HG03439 (cell line): ENCODE results near the gene ST7.

ENCODE experiments used
- ATAC-seq: cut with Tn5 transposase; IDR thresholded peaks from one replicate; pipeline ENCODE4 v1.9.1; 2021; ENCODE audit warnings: mild to moderate bottlenecking, moderate library complexity; ENCODE audit not compliant: unreplicated experiment

The ST7 gene

DNA sequence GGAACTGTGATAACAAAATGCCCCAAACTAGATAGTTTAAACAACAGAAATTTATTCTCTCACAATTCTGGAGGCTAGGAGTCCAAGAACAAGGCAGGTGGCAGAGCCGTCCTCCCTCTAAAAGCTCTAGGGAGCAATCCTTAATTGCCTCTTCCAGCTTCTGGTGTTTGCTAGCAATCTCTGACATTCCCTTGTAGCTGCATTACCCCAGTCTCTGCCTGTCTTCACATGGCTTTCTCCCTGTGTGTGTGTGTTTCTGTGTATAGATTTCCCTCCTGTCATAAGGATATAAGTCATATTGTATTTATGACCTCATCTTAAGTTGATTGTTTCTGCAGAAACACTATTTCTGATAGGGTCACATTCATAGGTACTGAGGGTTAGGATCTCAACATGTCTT is 192.0 kb downstream of the ST7 start:
- no peak for ATAC-seq

DNA sequence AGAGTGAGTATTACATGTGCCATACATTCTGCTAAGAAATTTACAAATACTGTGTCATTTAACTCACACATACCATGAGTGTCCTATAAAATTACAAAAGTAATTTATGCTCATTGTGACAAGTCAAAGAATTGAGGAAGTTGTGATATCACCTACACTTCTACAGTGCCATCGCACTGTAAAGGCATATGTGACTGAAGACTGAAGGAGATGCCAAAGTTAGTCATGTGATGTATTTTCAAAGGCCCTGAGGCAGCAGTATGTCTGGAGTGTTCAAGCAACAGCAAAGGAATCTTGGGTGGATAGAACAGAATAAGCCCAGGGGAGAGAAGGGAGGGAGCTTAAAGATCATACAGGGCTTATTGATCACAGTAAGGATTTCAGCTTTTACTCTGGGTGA is 192.8 kb downstream of the ST7 start:
- ATAC-seq: no peak

DNA sequence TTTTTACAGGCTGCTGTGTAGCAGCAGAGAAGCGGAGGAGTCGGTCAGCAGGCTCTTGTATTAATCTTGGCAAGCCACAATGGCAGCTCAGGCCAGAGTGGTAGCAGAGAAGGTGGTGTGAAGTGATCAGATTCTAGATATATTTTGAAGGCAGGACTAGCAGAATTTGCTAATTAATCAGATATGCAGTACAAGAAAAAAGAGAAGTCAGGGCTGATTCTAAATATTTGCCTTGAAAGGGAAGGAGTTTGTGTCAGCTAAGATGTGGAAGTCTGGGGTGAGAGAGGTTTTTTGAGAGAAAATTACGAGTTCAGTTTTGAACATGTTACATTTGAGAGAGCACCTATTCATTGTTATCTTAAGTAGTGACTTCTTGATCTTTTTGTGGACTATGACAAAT is 193.2 kb downstream of the ST7 start:
- no peak for ATAC-seq

DNA sequence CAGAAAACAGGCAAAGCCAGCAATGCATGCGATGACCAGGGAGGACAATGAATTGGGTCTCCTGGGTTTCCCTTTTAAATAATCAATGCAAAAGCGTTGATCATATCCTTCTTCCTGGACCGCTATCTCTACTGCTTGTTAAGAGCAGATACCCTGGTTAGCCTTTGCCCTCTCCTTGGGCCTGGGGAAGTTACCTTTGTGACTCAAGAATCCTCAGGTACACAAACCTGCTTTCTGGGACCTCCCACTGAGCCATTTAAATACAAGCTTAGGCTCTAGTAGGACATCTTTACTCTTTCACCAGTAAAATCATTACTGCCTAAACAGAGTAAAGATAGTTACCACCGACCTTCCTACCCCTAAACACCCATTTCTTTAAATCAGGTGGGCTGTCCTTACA is 195.7 kb downstream of the ST7 start:
- ATAC-seq: no peak

DNA sequence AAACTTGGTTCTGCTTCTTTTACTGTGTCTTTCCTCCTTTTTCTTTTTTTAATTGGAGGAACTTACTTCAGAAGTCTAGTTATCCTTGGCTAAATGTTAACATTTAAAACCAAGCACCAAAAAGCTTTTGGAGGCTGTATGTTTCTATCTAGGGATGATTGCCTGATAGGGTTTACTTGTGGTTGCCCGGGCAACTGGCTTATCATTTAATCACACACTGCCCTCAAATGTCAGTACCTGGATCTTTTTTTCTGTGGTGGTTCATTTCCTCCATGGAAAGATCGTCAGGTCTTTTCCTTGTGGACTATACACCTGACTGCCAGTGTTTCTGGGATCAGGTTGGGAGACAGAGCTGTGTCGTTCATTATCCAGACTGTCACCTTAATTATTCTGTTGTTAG is 196.4 kb downstream of the ST7 start:
- ATAC-seq: no peak

DNA sequence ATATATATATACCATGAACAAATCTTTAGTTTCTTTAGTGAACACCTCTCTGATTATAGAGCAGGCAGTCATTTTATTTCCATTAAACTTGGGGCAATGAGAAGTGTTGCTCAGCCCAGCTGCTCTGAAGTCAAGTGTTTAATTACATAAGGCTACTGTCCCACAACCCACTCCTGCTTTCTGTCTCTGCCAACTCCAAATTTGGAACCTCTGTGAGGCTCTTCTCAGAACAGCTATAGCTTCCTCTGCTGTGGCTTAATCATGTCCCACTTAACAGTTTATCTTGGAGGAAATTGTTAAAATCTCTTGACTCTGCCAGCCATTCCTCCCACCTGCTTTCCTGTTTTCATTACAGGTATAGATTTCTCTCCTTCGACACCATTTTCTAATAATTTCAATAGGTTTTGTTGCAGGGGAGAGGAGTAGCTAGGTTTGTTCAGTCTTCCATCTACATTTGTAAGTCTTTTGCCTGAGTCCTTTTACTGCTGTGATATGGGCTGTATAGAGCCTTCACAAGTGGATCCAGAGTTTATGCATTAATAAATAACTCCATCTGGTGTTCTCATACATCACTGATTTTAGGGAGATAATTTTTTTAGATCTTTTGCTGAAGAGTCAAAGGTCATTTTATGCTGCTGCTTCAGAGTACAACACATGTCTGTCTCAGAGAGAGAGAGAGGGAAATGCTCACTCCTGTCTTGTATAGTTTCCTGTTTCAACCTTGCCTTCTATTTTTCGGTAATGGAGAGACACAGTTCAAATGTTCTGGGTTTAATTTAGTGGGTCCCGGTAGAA is 199.1 kb downstream of the ST7 start:
- no peak for ATAC-seq

DNA sequence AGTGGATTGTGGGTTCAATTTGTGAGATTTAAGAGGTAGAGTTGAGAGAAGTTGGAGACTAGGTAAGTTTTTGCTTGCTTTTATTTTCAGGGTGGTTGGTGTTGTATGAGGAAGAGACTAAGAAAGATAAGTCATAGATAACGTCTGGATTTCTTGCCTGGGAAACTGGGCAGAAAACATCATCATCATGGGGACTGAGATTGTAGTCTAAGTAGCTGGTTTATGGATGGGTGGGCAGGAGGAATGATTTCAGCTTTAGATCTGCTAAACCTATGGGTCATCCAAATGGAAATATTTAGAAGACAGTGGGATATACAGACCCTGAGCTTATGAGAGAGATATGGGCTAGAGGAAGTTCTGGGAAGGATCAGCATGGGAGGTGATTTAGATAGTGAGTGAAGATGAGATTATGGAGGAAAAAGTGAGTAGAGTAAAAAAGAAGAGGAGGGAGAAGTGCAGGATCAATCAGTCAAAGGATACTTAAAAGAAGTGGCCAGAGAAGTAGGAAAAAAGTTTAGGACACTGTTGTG is 199.8 kb downstream of the ST7 start:
- ATAC-seq: no peak

DNA sequence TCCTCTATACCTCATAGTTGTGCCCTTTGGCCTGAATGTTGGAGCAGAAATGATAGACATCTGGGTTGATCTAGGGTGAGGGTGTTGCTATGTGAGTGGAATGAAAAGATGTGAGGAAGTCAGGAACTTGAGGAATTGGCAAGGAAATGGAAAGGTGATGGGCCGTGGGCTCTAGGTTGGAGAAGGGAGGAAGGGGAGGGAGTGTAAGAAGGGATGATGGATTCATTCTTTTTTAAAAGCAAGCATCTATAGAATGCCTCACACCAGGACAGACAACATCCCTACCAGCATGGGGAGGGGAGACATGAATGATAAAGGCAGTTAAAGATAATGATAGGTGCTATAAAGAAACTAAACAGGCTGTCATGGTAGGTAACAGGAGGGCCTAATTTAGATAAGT is 201.4 kb downstream of the ST7 start:
- no peak for ATAC-seq

DNA sequence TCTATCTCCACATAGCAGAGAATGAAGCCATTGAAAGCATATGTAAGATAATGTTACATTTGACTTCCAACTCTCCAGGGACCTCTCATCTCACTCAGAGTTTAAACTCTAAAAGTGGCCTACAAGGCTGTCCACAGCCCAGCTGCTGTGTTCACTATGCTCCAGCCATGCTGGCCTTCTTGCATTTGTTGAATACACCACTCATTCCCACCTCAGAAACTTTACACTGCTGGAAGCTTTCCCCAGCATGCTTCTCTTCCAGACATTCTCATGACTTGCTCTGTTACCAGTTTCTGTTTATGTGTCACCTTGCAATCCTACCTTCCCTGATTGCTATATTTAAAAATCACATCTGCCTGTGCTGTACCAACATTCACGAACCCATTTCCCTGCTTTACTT is 202.4 kb downstream of the ST7 start:
- no peak for ATAC-seq

DNA sequence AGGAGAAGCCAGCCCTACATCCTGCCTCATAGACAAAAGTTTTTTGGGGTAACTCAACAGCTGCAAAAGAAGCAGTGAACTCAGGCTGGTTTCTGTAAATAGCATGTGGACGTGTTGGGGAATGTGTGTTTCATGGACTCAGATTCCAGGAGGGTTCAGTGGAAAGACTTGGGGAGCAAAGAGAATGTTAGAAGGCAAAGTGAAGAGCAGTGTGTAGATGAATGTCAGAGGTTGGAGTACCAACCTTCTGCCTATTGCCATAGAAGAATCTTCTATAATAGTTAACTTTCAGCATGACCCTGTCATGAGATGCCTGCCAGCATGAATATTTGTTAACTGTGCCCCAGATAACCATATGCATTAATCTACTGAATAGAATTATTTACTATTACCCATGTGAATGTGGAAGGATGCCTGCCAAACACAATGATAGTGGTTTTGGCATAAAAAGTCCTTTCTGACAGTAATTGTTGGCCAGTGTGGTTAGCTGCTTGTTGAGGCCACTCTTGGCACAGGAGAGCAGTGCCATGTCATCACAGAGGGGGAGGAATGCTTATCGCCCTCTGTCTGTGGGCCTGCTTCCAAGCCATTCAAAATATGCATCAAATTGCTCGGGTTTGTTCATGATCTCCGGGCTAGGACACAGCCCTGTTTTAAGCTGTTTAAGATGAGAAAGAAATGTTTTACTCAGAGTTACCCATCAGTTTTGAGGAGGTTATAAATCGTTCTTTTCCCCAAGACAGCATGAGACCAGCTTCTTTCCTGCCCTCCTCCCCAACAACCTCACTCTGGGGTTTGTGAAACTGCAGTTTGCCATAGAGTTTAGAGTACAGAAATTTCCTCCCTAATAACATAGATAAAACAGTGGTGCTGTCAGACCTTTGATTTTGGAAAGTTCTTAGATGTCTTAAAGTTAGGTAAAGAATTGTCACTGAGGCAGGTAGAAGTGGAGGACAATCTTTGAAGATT is 204.2 kb downstream of the ST7 start:
- no peak for ATAC-seq

DNA sequence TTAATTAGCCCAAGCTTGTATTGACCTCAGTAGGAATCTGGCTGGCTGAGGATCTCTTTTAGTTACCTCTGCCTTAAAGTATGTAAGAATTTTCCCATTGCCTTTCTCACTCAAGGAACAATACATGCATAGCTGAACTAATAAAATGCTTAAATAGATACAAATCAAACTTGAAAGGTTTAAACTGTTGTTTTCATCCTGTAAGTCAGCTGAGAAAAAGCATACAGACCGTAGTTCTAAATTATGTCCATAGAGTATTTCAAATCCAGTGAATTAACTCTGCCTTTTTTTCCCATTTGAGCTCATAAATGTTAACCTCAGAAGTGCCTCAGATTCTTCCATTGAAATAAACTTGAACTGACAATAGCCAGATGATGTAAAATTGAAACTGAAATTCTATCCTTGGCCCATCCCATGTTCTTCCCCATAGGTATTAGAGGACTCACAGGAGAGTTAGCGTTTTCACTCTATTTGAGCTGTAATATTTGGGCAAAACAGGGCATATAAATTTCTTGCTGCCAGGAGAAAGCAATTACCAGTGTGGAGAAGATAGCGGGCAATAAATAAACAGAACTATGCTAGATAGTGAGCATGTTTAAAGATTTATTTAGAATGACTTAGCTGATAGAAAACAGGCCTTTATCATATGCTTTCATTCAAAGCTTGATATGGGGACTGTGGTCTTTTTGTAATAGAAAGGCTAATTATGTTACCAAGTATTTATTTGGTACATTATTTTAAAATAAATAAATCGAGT is 205.8 kb downstream of the ST7 start:
- no peak for ATAC-seq

DNA sequence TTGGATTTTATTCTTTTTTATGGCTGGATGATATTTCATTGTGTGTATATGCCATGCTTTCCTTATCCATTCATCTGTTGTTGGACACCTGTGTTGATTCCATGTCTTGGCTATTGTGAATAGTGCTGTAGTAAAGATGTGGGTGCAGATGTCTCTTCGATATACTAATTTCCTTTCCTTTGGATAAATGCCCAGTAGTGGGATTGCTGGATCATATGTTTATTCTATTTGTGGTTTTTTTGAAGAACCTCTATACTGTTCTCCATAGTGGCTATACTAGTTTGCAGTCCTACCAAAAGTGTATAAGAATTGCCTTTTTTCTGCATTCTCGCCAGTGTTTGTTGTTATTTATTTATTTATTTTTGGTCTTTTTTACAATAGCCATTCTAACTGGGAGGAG is 209.8 kb downstream of the ST7 start:
- ATAC-seq: no peak

DNA sequence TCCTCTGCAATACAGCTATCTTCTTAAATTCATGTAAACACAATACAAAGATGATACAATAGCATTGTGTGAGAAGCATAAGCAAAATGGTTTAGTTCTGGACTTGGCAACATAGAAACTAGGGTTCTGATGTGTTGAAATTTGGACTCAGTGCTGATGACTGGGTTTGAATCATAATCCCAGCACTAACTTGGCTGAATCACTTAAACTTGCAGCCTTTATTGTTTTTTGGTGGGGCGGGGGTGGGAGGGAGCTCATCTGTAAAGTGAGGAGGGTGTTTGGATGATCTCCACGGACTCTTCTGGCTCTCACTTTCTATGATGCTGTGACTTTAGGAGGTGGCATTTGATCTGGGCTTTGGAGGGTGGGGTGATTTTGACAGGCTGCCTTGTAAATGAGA is 211.3 kb downstream of the ST7 start:
- no peak for ATAC-seq

DNA sequence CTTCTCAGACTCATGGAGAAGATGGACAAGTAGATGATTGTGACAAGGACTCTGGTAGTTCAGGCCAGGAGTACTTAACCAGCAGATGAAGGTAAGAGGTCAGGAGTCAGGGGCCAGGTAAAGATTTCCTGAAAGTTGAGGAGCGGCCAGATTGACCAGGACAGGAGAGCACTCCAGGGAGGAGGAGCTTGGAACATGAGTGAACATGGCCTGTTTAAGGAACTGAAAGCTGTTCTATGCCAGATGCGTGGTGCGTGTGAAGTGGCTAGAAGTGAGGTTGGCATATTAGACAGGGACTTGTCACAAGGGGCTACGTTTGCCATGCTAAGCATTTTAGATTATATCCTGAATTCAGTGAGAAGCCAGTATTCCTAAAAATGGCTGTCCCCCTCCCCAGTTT is 212.4 kb downstream of the ST7 start:
- no peak for ATAC-seq

DNA sequence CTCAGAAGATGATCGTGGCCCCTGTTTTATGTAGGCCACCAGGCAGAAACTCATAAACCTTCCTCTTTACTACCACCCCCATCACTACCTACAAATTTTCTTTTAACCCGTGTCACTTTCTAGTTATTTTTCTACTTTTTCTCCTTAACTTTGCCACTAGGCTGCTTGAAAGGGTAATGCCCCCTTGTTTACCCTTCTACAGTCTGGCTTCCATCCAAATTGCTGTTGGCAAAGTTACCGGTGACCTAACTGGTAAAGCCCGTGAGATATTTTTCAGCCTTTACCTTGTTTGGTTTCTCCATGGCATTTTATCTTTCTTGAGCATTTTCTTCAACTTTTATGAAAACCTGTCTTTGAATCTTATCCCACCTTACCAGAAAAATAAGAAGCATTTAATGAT is 216.6 kb downstream of the ST7 start:
- ATAC-seq: no peak

DNA sequence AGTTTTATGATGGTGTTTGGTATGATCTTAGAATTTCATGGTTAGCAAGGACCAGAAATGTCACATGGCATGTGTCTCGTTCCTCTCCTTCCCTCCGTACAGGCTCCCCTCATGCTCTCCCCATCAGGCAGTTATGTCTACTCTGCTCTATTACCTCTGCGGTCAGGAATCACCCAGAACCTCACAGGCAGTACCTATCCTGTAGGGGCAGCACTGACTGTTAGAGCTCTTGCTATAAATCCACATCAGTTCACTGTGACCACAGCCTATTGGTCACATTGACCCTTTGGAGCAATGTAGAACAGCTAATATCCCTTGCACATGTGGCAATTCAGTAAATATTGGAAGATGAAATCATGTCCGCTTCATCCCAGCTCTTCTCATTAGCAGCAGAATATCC is 217.8 kb downstream of the ST7 start:
- no peak for ATAC-seq

DNA sequence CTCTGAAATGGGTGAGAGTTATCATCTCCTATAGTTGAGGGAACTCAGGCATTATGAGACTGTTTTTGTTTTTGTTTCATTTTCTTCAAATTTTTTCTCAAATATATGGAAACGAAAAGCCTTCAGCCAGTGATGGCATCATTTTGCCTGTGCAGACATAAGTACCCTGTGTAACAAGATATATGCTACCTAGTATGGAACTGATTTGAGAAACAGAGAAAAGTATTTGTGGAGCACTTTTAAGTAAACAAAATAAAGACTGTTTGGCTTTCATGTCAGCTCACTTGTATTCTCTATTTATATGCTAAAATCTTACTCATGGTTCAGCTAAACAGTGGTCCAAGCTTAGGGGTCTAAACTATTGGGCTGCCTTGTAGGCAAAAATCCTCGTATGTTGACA is 219.0 kb downstream of the ST7 start:
- ATAC-seq: no peak

DNA sequence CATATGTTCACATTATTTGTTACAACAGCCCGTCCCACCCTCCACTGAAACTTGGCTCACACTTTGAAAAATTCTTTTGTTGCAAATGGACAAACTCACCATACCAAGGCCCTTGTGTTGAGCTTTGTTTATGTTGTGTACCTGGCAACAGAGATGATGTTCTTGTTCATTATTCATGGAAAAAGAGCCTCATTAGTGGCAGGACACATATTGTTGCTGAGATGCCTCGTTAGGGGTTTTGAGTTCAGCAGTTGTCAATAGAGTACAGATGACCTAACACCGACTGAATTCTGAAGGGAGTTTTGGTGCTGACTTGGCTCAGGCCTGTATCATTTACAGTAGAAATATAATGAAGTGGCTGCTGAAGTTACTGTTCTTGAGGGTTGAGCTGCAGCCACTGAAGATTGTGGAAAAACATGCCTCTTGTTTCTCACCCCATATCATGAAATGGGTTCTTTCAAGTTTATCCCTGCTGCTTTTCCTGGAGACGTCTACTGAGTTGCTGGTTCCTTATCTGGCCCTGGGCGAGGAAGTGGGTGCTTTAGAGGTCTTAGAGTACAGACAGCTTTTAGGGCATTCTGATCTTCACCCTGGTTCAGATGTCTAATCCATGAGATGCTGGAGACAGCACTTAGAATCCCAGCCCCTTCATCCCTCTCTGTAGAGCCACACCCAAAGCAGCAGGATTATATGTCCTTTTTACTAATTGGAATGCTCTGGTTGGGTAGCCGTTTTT is 219.9 kb downstream of the ST7 start:
- ATAC-seq: no peak

DNA sequence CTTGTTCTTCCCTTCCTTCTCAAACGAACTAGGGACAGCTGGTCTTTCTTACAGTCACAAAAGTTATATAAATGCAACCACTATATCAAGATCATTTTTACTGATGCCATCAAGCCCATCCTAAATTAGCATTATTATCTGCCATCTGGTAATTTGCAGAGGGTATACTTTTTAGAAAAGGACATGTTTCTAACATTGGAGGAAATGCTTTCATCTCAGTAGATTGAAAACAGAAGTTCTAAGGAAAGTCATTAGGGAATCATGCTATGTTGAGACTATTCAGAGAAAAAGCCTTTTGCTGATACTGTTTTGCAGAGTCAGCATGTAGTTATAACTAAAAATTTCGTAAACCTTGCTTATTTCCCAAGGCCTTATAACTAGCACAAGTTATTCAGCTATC is 222.9 kb downstream of the ST7 start:
- no peak for ATAC-seq

DNA sequence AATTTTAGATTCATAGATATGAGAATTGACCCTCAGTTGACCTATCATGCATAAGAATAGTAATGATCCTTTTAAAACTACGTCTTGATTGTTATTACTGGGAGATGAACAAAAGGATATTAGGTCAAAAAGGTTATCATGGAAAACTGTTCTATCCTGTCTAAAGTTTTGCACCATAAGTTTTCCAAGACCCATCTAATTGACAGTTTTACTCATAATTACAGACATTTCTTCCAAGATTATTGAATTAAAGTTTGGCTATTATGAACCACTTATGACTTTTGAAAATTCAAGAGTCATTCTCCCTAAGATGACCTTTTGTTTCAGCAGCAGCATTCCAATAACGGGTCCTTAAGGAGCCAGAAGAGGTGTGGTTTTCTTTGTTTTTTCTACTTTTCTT is 225.3 kb downstream of the ST7 start:
- ATAC-seq: no peak

DNA sequence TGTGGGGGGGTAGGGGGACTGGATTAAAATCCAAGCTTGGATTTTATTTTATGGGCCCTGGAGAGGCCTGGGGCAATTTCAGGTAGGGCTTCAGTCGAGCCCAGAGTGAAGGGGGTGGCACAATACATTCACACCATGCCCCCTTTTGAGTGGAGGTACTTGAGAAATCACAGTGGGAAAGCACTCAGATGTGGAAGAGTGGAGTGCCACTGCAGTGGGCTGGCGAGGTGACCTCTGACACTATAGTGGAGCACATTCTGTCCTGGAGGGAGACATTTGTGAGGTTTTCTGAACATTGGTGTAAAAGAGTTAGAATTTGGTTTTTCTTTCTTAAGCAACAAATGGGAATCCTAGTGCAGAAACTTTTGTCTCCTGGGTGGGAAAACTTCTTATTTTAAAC is 226.4 kb downstream of the ST7 start:
- no peak for ATAC-seq
